Measurements from ENCODE around the gene NEURL2. TPM values are rescaled to one million over a fixed set of nuclear protein-coding genes. Genes with fewer than 3 reads are reported as not detected.
A peak's percentile ranks its signal among the peaks of the same experiment; 100 is the strongest.
"Not testable (repeated sequence)": the region's sequence is repeated elsewhere in the genome, so short reads cannot be mapped to it uniquely, and the experiment has no call there.

NEURL2 gene
- total RNA-seq, 1 donor from 2014 or later: 0.24 TPM

DNA sequence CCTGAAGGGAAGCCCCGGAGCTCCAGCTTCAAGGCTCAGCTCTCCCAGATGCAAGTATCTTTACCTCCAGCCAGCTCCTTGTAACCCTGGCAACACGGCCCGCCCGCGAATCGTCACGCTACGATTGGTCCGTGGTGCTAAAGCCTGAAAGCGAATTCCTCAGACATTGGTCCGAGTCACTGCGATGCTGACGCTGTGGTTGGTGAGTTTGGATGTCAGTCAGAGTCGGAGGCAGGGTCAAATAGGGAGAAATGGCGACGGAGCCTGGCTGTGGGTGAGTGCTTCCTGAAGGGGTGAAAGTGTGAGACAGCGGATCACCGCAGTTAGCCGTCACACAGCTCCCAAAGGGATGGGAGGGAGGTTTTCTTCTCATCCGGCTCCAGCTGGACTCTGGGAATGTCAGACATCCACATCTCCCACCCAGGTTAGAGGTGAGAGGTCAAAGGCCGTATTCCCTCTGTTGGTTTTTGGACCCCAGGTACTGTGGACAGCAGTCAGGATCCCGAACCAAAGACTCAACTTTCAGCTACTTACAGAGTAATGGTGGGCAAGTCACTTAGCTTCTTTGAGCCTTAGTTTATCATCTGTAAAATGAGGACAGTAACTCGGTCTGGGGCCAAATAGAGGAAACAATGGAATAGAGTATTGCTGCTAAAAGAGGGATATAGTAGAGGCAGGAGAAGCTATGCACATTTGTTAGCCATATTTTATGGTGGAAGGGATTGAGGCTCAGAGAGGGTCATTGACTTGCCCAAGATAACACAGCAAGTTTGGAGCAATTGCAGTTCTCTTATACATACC, 9.8 kb downstream of the NEURL2 start, which contains the start of gene ZSWIM1:
Gene ZSWIM1 (plus strand): TSS at position 240 of the 801 bp plus-strand sequence. CDS start 1,366 bp downstream, outside the sequence.
- no peaks in the 10 kb centered on the region for H3K9me3 ChIP-seq (ENCODE audit: low read depth)
- no peaks in the 10 kb centered on the region for H4K20me1 ChIP-seq (ENCODE audit: low read depth)
- Mint-ChIP-seq H3K4me1 (peaks cover 20% of the 10 kb centered on the region), H3K27ac (peak within 1 kb of the TSS; percentile 78), H3K27me3 (ENCODE audit: insufficient read depth, low read depth) (peaks cover 2% of the 10 kb centered on the region), H3K9me3 (no peaks in the 10 kb centered on the region), H3K36me3 (peaks cover 13% of the 10 kb centered on the region), H3K4me3 (peak within 1 kb of the TSS; percentile 94)
- no peaks in the 10 kb centered on the region for H3K36me3 ChIP-seq
- peaks cover 4% of the 10 kb centered on the region for H3K4me1 ChIP-seq
- H3K27me3 ChIP-seq: no peaks in the 10 kb centered on the region
- peak; percentile 98 for DNase-seq (ENCODE audit: low spot score)
- TF ChIP-seq, protein P1, sequence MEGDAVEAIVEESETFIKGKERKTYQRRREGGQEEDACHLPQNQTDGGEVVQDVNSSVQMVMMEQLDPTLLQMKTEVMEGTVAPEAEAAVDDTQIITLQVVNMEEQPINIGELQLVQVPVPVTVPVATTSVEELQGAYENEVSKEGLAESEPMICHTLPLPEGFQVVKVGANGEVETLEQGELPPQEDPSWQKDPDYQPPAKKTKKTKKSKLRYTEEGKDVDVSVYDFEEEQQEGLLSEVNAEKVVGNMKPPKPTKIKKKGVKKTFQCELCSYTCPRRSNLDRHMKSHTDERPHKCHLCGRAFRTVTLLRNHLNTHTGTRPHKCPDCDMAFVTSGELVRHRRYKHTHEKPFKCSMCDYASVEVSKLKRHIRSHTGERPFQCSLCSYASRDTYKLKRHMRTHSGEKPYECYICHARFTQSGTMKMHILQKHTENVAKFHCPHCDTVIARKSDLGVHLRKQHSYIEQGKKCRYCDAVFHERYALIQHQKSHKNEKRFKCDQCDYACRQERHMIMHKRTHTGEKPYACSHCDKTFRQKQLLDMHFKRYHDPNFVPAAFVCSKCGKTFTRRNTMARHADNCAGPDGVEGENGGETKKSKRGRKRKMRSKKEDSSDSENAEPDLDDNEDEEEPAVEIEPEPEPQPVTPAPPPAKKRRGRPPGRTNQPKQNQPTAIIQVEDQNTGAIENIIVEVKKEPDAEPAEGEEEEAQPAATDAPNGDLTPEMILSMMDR (IDR thresholded peaks at IDR 0.05): no peak
- TF ChIP-seq EZH2phosphoT487 (IDR thresholded peaks at IDR 0.05) (no peak), EZH2 (IDR thresholded peaks at IDR 0.05) (no peak)
- peak within 1 kb of the TSS; percentile 93 for H3K4me2 ChIP-seq
- peak within 1 kb of the TSS; percentile 80 for H3K4me3 ChIP-seq
- peaks cover 16% of the 10 kb centered on the region for H3F3A ChIP-seq (ENCODE audit: low read depth)
- H3K79me2 ChIP-seq (ENCODE audit: low read depth): peaks cover 18% of the 10 kb centered on the region
- no peak within 1 kb of the TSS for H3K27ac ChIP-seq
- peak within 1 kb of the TSS; percentile 80 for H3K9ac ChIP-seq
- peak within 1 kb of the TSS; percentile 65 for H2AFZ ChIP-seq (replicated peaks)

DNA sequence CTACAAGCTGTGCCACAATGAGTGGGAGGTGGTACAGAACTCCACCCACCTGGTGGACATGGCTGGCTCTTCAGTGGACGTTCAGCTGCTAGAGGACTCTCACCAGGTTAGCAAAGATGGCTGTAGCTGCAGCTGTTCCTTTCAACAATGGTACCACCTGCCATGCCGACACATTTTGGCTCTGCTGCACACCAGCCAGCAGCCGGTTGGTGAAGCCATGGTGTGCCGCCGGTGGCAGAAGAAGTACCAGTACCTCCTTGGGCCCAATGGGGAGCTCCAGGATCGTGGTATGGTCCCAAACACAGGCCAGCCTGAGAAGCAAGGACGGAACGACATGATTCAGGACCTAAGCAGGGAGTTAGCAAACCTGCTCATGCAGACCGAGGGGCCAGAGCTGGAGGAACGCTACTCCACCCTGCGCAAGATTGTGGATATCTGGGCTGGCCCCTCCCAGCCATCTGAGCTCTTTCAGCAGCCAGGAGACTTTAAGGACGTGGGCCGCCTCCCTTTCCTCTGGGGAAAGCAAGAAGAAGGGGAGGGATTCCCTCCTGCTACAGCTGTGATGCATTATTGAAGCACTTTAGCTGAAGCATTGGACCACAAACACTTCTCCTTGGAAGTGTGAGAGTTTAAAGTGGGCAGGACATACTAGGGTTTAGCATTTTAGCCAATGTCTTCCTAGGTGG, 12.8 kb downstream of the NEURL2 start:
- no peak overlapping the region for H3K9ac ChIP-seq
- TF ChIP-seq EZH2phosphoT487 (IDR thresholded peaks at IDR 0.05): no peak
- no peak for TF ChIP-seq EZH2 (IDR thresholded peaks at IDR 0.05)
- TF ChIP-seq, protein P1 (IDR thresholded peaks at IDR 0.05): no peak
- peaks cover 18% of the 10 kb centered on the region for H3K79me2 ChIP-seq (ENCODE audit: low read depth)
- H3K9me3 ChIP-seq (ENCODE audit: low read depth): no peaks in the 10 kb centered on the region
- no peak overlapping the region for H3K4me3 Mint-ChIP-seq
- no peaks in the 10 kb centered on the region for H3K27me3 ChIP-seq
- H3K4me1 ChIP-seq: peaks cover 4% of the 10 kb centered on the region
- no peak overlapping the region for H3K4me2 ChIP-seq
- no peaks in the 10 kb centered on the region for H3K9me3 Mint-ChIP-seq
- no peak overlapping the region for H3K27ac Mint-ChIP-seq
- peaks cover 16% of the 10 kb centered on the region for H3K4me1 Mint-ChIP-seq
- H3K27me3 Mint-ChIP-seq (ENCODE audit: insufficient read depth, low read depth): peaks cover 1% of the 10 kb centered on the region
- H4K20me1 ChIP-seq (ENCODE audit: low read depth): no peaks in the 10 kb centered on the region
- no peak overlapping the region for H3K4me3 ChIP-seq
- H3F3A ChIP-seq (ENCODE audit: low read depth): peaks cover 16% of the 10 kb centered on the region
- H3K27ac ChIP-seq: no peak overlapping the region
- DNase-seq (ENCODE audit: low spot score): no peak
- H2AFZ ChIP-seq (replicated peaks): no peak overlapping the region
- no peaks in the 10 kb centered on the region for H3K36me3 ChIP-seq
- H3K36me3 Mint-ChIP-seq: peaks cover 8% of the 10 kb centered on the region

- Mint-ChIP-seq H3K9me3 (no peaks in the 10 kb centered on the region), H3K27me3 (ENCODE audit: insufficient read depth, low read depth) (no peaks in the 10 kb centered on the region), H3K4me1 (no peaks in the 10 kb centered on the region), H3K4me3 (no peak overlapping the region), H3K27ac (no peak overlapping the region), H3K36me3 (no peaks in the 10 kb centered on the region)
- Histone ChIP-seq H3K27me3 (no peaks in the 10 kb centered on the region), H3K4me3 (no peak overlapping the region), H4K20me1 (ENCODE audit: low read depth) (no peaks in the 10 kb centered on the region), H3K4me2 (no peak overlapping the region), H3K79me2 (ENCODE audit: low read depth) (no peaks in the 10 kb centered on the region), H3K9me3 (ENCODE audit: low read depth) (no peaks in the 10 kb centered on the region), H3K4me1 (no peaks in the 10 kb centered on the region), H3K36me3 (no peaks in the 10 kb centered on the region), H3F3A (ENCODE audit: low read depth) (no peaks in the 10 kb centered on the region), H2AFZ (replicated peaks) (no peak overlapping the region), H3K27ac (no peak overlapping the region), H3K9ac (no peak overlapping the region)
- TF ChIP-seq EZH2phosphoT487 (IDR thresholded peaks at IDR 0.05) (no peak), EZH2 (IDR thresholded peaks at IDR 0.05) (no peak)
- TF ChIP-seq, protein P1 (IDR thresholded peaks at IDR 0.05): no peak
- no peak for DNase-seq (ENCODE audit: low spot score)
Measured at GRCh38 chr20:45874576-45874975, 16.4 kb downstream of the NEURL2 start.

GRCh38 chr20:45874104-45874481, 16.9 kb downstream of the NEURL2 start:
- H3K36me3 ChIP-seq; H3K79me2 ChIP-seq (ENCODE audit: low read depth); H3K4me3 Mint-ChIP-seq; H3K27me3 Mint-ChIP-seq (ENCODE audit: insufficient read depth, low read depth); H3K27me3 ChIP-seq; H3K4me2 ChIP-seq; H3K9ac ChIP-seq; H3K4me1 ChIP-seq; H3K4me1 Mint-ChIP-seq; H3F3A ChIP-seq (ENCODE audit: low read depth); H3K36me3 Mint-ChIP-seq; H2AFZ ChIP-seq (replicated peaks); DNase-seq (ENCODE audit: low spot score); H4K20me1 ChIP-seq (ENCODE audit: low read depth); H3K9me3 Mint-ChIP-seq; H3K9me3 ChIP-seq (ENCODE audit: low read depth); H3K27ac ChIP-seq; H3K4me3 ChIP-seq: not testable (repeated sequence)
- peak overlapping the region; percentile 46 for H3K27ac Mint-ChIP-seq
